Brain pericyte (primary cell): Measurements from ENCODE around the gene MAS1L.
A peak's percentile ranks its signal among the peaks of the same experiment; 100 is the strongest.

Source experiments
- DNase-seq: peaks from one replicate; pipeline ENCODE4 v3.0.0-alpha.2; 2012; ENCODE audit warnings: low read depth, low spot score

Gene MAS1L

GRCh38 chr6:29510202-29510601 lies 22.4 kb upstream of the MAS1L start:
- DNase-seq = no peak

GRCh38 chr6:29509711-29510110 lies 22.0 kb upstream of the MAS1L start:
- no peak for DNase-seq

- no peak for DNase-seq
These were observed 21.5 kb upstream of the MAS1L start for GRCh38 chr6:29509239-29509638.

GRCh38 chr6:29507319-29507718 lies 19.6 kb upstream of the MAS1L start:
- DNase-seq = no peak

GRCh38 chr6:29506446-29507067 lies 18.8 kb upstream of the MAS1L start:
- no peak for DNase-seq

- DNase-seq = no peak
These were observed 18.1 kb upstream of the MAS1L start for GRCh38 chr6:29505808-29506207.

- no peak for DNase-seq
These were observed 17.2 kb upstream of the MAS1L start for GRCh38 chr6:29504961-29505360.

GRCh38 chr6:29502597-29502996 lies 14.8 kb upstream of the MAS1L start:
- DNase-seq = peak; percentile 69

- DNase-seq = no peak
These were observed 14.4 kb upstream of the MAS1L start for GRCh38 chr6:29502181-29502580.

GRCh38 chr6:29501106-29501505 lies 13.3 kb upstream of the MAS1L start:
- no peak for DNase-seq

- DNase-seq = no peak
These were observed 12.8 kb upstream of the MAS1L start for GRCh38 chr6:29500594-29500993.

GRCh38 chr6:29499704-29500103 lies 11.9 kb upstream of the MAS1L start:
- DNase-seq = no peak

GRCh38 chr6:29496961-29497360 lies 9.2 kb upstream of the MAS1L start:
- no peak for DNase-seq

- DNase-seq = no peak
These were observed 7.8 kb upstream of the MAS1L start for GRCh38 chr6:29495571-29495970.

- no peak for DNase-seq
These were observed 6.4 kb upstream of the MAS1L start for GRCh38 chr6:29494131-29494530.

GRCh38 chr6:29493261-29493660 lies 5.5 kb upstream of the MAS1L start:
- no peak for DNase-seq

GRCh38 chr6:29491574-29491973 lies 3.8 kb upstream of the MAS1L start:
- no peak for DNase-seq

GRCh38 chr6:29490552-29490951 lies 2.8 kb upstream of the MAS1L start:
- no peak for DNase-seq

- DNase-seq = no peak
These were observed 2.3 kb upstream of the MAS1L start for GRCh38 chr6:29490055-29490454.

- no peak for DNase-seq
These were observed 1.5 kb upstream of the MAS1L start for GRCh38 chr6:29489286-29489685.

- DNase-seq = no peak
These were observed 1.1 kb upstream of the MAS1L start for GRCh38 chr6:29488874-29489273.

- no peak for DNase-seq
These were observed 625 bp downstream of the MAS1L start for GRCh38 chr6:29487131-29487530.

GRCh38 chr6:29486577-29486976 lies 1.2 kb downstream of the MAS1L start:
- DNase-seq = peak; percentile 29

GRCh38 chr6:29483735-29484134 lies 4.0 kb downstream of the MAS1L start:
- no peak for DNase-seq
